NCI-H526 (cell line): ENCODE data around the gene KCNQ1.

Experiments
- DNase-seq, 2 experiments: peaks; one replicate each; lab custom pipeline; 2025; lab: John Stamatoyannopoulos, UW

Gene KCNQ1

GRCh38 chr11:2441171-2441570 lies 3.6 kb upstream of the KCNQ1 start:
- no peak for DNase-seq

DNA sequence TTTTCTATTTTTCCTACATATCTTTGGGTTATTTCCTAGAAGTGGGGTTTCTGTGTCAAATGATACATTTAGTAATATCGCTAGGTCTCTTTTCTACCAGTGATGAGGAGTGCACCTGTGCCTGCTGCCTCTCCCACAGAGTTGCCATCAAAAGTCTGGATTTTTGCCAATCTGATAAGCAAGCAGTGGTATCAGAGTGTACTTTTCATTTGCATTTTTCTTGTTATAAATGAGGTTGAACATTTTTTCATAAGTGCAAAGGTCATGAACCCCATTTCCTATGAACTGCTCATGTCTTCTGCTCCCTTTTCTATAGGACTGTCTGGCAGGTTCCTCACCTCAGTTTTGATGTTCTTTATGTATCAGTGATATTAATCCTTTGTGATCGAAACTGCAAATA lies 2.2 kb upstream of the KCNQ1 start:
- DNase-seq = peak; percentile 46 to 49

DNA sequence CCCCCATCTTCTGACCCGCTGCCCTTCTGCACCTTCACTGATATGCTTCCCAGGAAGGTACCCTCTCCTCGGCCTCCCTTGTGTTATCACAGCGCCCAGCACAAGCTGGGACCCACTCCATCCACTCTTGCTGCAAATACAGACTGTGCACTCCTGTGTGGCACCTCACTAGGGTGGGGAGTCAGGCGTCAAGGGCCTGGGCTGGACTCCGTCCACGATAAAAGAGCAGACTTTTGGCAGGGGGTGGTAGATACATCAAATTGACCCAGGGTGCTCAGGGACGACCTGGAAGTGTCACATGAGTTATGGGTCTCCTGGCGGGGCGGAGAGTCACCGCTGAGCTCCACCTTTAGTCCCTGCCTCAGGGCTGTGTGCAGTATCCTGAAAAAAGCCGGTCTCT lies 1.4 kb upstream of the KCNQ1 start:
- no peak for DNase-seq

- DNase-seq = peak; percentile 48 to 92
These were observed 657 bp upstream of the KCNQ1 start, which contains the start of gene TRPM5 for GRCh38 chr11:2443881-2444820. TRPM5 (minus strand) TSS chr11:2444514; CDS start chr11:2423036, 21,478 bp downstream.

DNA sequence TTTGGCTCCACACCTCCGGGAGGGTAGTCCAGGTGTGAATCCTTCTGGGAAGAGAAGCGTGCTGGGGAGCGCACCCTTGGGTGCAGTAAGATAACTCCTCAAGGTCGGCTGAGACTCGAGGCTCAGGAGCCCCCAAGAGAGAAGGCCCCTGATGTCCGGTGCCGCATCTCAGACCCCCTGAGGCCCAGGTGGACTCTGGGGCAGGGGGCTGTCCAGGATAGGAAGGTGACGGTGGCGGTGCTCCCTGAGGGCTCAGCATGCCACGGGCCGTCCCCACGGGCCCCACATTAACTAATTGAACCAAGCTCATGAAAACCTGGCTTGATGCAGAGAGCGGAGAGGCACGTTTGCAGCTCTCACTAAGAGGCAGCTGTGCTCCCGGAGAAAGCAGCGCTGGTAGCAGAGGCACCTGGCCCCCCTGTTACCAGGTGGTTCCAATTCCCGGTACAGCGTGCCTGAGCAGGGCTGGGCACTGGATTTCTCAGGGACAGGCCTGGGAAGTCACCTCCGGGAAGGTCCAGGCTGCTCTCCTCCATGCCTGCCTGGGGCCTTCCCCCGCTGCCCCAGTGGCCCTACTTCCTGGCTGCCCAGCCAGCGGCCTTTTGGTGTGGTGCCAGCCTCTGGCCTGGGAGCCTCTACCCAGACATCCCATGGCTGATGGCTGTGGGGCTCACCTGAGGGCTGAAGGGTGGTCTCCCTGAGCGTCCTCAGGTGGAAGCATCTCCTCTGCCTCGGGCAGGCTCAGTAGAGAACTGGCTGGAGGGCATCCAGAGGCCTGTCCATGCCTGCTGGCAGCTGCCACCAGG lies 1.1 kb downstream of the KCNQ1 start:
- peak in 1 of 2 experiments; percentile 75 for DNase-seq

DNA sequence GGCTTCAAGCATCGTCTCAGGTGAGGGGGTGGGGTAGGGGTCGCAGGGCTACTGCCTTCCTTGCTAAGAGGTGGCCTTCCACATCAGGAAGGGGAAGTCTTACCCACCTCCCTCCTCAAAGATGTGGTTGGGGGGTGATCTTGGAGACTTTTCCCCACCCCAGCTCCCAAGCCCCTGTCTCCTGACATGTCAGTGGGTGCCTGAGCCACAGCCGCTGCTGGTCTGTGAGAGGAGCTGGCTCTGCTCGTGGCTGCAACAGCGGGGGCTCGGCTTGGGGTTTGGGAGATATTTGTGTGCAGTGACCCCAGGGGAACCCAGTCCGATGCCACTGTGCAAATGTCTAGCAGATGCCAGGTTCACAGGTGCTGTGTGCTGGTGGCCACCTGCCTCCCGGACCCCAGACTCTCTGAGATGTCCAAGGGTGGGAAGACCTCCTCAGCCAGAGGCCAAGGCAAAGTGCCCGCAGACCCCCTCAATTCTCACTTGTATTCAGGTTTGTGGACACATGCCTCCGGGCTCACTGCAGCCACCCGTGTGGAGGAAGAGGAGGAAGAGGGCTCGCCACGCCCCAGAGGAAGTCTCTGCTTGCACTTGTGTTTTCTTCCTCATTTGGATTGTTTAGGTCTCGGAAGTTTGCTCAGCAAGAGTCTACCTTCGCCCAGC lies 1.9 kb downstream of the KCNQ1 start:
- DNase-seq = no peak

DNA sequence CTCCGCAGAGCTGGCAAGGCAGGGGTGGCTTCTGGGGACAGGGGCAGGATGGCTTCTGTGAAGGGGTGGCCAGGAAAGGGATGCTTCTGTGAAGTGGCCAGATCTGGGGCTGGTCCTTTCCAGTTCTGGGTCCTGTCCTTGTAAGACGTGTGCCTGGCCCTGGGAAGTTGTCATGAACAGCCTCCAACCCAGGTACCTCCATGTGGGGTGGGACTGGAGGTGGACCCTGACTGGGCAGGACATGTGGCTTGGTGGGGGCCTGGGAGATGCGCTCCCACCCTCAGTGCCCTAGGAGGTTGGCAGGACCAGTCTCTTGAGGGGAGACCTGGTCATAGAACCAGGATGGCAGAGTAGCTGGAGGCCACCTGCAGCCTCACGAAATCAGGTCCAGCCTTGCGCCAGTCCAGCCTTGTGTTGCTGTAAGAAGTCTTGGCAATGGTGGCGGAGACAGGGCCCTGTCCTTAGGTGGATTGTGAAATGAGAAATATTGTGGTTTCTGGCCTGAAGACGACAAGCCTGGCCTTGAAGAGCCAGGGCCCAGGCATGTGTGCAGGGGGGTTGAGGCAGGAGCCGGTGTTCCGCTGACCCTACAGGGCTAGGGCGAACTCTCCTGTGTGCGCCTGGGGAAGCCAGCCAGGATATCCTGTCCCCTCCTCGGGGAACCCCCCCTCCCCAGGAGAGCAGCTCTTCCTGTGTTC lies 2.6 kb downstream of the KCNQ1 start:
- DNase-seq = no peak

DNA sequence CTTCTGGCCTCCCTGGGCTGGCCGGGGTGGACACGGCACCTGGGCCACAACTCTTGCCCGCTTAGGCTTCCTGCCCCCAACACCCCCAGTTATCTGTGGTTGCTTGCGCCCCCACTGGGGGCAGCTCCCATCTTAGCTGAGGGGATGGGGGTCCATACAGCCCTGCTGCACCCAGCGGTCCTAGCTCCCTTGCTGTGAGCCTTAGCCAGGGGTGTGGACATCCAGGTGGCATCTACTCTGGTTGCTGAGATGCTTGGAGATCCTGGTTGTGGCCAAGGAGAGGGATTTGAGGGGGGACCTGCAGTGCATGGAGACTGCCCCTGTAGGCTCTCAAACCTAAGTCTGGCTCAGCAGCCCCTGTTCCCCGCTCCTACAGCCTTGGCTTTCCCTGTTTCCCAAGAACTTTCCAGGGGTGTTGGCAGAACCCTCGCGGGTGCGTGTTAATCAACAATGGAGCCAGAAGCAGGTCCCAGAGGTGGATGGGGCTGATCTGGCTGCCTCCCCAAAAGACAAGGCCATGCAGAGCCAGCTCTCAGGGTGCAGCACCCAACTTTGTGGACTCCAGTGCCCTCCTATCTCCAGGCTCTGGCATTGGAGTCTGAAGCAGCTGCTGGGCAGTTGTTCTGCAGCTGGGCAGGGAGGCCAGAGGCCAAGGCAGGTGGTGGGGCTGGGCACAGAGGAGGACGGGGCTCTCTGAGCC lies 3.3 kb downstream of the KCNQ1 start:
- DNase-seq = no peak

DNA sequence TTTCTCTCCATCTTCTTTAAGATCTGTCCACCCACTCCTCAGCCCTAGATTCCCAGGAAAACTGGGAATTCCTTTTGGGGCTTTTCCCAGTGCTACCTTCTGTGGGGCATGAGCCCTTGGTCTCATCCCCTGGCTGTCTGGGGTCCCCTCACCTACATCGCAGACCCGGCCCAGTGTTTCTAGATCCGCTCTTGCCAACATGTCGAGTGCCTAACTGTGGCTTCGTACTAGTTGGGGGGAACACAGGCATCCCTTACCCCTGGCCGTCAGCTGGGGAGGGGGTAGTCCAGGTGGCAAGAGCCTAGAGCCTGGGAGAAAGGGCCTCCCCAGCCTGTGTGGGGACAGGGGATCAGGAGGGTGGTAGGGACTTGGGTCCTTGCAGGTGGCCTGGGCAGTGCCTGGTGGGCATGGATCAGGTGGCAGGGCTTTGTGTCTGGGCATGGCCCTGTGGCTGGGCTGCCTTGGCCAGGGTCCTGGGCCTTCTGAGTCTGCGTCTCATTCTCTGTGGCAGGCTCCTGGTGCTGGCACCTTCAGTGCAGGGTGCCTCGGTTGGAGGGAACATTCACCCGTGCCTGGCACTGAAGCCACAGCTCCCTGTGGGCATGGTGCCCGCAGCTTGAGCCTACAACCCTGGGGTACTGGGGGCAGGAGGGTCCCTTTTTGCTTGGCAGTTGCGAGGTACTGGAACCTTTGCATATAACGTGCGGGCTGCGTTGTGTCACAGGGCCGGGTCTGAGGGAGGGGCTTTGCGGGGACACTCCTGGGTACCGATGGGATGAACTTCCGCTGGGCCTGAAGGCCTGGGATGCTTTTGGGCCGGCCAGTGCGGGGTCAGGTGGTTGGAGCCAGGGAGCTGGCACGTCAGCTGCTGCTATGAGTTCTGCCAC lies 4.1 kb downstream of the KCNQ1 start:
- no peak for DNase-seq

- no peak for DNase-seq
These were observed 4.9 kb downstream of the KCNQ1 start for GRCh38 chr11:2449548-2450320.

DNA sequence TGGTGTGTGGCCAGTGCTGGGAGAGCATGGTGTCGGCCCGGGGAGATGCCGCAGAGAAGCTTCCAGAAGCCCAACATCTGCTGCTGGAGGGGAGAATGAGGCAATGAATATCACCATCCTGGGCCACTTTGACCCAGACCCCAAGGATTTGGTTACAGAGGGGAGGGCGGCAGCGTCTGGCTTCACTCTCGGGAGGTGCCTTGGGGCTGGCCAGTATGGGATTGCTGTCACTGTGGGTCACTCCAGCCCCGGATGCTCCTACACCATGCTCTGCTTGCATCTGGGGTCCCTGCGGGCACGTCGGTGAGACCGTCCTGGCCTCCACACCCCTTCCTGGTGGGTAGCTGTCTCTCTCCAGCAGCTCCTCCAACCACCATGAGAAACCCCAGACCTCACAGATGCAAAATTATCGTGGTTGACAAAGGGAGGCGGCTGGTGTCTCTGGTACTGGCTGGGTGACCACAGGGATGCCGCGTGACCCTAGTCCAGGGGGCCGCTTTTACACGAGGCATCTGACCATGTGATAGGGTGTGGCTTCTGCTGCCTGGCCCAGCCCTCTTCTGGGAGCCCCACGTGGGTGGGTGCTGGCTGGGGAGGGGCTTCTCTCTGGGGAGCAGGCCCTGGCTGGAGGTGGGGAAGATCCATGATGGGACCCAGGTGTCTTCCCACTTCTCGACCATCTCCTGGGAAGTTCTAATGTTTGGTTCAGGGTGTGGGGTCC lies 5.7 kb downstream of the KCNQ1 start:
- DNase-seq = no peak

DNA sequence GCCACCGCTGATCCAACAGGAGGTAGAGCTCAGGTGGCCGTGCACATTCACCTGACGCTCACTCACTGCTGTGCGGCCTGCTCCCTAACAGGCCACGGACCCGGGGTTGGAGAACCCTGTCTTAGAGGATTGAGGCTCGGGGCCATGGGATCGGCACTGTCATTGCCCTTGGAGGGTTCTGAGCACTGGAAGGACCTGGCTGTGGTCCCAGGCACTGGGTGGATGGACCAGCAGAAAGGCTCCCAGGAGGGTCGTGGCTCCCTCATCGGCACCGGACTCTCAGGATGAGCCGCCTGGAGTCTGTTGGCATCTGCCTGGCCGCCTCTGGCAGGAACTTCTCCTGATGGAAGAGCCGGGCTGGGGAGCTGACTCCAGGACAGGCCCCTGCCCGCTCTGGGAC lies 6.5 kb downstream of the KCNQ1 start:
- DNase-seq = no peak

DNA sequence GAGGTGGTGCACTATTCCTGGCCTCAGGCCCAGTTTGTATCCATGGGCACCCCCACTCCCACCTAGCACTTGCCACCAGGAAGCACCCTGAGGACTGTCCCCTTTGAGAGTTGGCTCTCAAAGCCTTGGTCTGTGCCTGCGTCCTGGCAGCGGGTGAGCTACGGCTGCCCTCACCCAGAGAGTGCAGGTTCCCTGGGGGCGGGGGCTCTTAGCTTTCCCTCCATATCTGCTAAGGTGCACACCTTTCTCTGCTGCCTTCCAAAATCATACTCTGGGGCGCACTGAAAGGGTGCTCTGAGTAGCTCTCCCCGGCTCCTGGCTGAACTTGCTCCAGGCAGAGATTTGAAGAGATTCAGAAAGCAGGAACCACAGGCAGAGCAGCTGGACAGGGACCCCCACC lies 7.1 kb downstream of the KCNQ1 start:
- DNase-seq = no peak

DNA sequence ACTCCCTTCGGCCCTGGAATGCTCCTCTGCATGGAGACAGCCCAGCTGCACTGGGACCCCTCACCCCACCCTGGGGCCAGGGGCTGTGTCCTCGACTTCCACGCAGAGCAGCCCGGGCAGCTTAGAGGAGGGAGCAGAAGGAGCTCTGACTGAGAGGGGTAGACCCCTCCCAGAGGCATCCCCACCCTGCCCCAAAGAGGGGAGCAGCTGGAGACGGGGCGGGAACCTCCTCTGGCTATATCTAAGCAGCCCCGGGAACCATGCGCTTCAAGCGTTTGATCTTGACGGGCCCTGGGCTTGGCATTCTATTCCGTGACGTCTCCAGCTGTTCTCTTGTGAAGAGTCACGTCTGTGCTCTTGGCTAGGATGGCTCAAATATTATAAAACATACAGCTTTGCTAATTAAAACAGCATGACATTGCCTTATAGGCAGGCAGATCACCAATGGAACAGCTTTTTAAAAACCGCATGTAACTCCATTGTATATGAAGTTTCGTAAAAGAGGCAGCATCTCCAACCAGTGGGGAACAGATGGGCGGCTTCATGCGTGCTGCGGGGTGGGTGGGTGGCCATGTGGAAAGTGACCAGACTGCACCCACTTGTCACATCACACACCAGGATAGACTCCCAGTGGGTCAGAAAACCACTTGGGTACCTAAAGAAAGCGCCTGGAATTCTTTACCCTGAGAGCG lies 7.7 kb downstream of the KCNQ1 start:
- no peak for DNase-seq

GRCh38 chr11:2453436-2453835 lies 8.6 kb downstream of the KCNQ1 start:
- no peak for DNase-seq

GRCh38 chr11:2458321-2458720 lies 13.5 kb downstream of the KCNQ1 start:
- no peak for DNase-seq

DNA sequence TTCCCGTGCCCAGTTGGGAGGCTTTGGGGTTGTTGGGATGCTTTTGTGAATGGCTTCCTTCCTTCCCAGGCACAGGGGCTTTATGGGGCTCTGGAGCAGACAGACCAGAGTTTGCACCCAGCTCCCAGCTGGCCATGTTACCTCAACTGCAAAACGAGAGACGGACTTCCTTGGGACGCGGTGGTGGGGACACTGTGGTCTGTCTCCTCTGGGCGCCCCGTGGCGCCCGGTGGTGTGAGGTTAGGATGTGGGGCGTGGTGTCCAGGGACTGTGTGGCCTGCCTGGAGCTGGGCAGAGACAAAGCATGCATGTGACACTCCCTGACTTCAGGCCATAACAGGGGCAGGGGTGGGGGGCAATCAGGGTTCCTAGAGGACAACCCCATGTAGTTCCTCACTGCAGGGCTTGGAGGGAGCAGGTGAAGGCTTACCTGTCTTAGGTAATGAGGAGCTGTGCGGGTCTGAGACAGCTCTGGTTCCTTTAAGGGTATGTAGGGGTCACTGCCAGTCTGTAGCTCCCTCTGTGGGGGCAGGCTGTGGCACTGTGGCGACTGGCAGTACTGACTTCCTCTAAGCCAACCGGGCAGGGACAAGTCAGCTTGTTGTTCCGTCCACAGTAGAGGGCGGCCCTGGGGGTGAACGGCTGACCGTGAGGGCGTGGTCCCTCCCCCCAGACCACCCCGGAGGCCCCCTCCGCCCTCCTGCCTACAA lies 14.4 kb downstream of the KCNQ1 start:
- no peak for DNase-seq
